HCT116 (cell line): Measurements from ENCODE around the gene RELB. TPM values are rescaled to one million over a fixed set of nuclear protein-coding genes. Genes with fewer than 3 reads are reported as not detected.

Source experiments
- ATAC-seq: fragments of 200-7000 bp; cut with Tn5 transposase; 2 replicates; pipeline ENCODE4 v1.9.1; 2020; ENCODE audit warnings: mild to moderate bottlenecking, moderate library complexity
- BruUV-seq: library from RNA; stranded (reverse); fragments of 400-500 nt; replicated peaks from 2 replicates; lab custom pipeline; 2021; lab: Mats Ljungman, UMichigan
- CTCF ChIA-PET: fragments of 300-600 bp; sonication (Branson Sonifier 250); formaldehyde crosslinking; loops from one replicate; lab custom pipeline; 2021; ENCODE audit warnings: antibody characterized with exemption; lab: Charles Lee
- POLR2A ChIA-PET: fragments of 300-600, 350-600 bp; sonication (Branson Sonifier 250); formaldehyde crosslinking; loops from one replicate; lab custom pipeline; 2021; ENCODE audit warnings: antibody characterized with exemption; lab: Charles Lee
- RAD21 ChIA-PET, 2 experiments: fragments of 300-600 bp; sonication (Branson Sonifier 250); formaldehyde crosslinking; loops; one replicate each; lab custom pipeline; 2023; ENCODE audit warnings: low total read pairs in 2 of 2; ENCODE audit not compliant: uncharacterized antibody in 2 of 2, unreplicated experiment in 2 of 2, low non-redundant PET in 1 of 2; lab: Charles Lee
- DNase-seq: peaks from one replicate; pipeline ENCODE4 v3.0.0-alpha.2; 2010; ENCODE audit warnings: low read depth, low spot score
- H2AFZ ChIP-seq: fragments of 200-600 bp; shearing (Covaris generic), sonication (generic); 2 replicates; pipeline ENCODE4 v1.6.1; 2017; ENCODE audit warnings: low read depth, mixed run types, mixed read lengths, antibody characterized with exemption, low read length; ENCODE audit not compliant: poor library complexity, severe bottlenecking
- H3K27ac ChIP-seq: 2 replicates; pipeline ENCODE4 v1.5.1; 2012; ENCODE audit warnings: low read depth, low read length
- H3K27me3 ChIP-seq: fragments of 200-600 bp; sonication (generic); 2 replicates; pipeline ENCODE4 v1.6.1; 2016; ENCODE audit warnings: mixed run types, low read length, mixed read lengths; ENCODE audit not compliant: insufficient read depth
- H3K36me3 ChIP-seq, 2 experiments: fragments of 200-500 bp in 1 of 2; fragments of 200-600 bp in 1 of 2; sonication (Bioruptor generic) in 1 of 2; sonication (generic) in 1 of 2; 2 replicates each; pipeline versions ENCODE4 v1.5.1 to v1.6.1; 2014 to 2016; ENCODE audit warnings: low read length in 2 of 2, inconsistent platforms in 1 of 2, mixed read lengths in 1 of 2, mixed run types in 1 of 2; ENCODE audit not compliant: insufficient read depth in 2 of 2, control insufficient read depth in 1 of 2
- H3K4me1 ChIP-seq, 2 experiments: fragments of 200-600 bp in 1 of 2; sonication (generic) in 1 of 2; 2 replicates each; pipeline versions ENCODE4 v1.5.1 to v1.6.1; 2012 to 2017; ENCODE audit warnings: low read length in 2 of 2, inconsistent platforms in 1 of 2, mild to moderate bottlenecking in 1 of 2, mixed read lengths in 1 of 2, mixed run types in 1 of 2, moderate library complexity in 1 of 2; ENCODE audit not compliant: insufficient read depth in 2 of 2, control insufficient read depth in 1 of 2
- H3K4me2 ChIP-seq: fragments of 200-600 bp; sonication (generic); 2 replicates; pipeline ENCODE4 v1.6.1; 2017; ENCODE audit warnings: mixed run types, low read length, mixed read lengths
- H3K4me3 ChIP-seq, 2 experiments: fragments of 200-600 bp in 1 of 2; sonication (generic) in 1 of 2; replicated peaks in 1 of 2; 2 replicates each; pipeline ENCODE4 v1.5.1; 2011 to 2016; ENCODE audit warnings: low read length in 2 of 2, control low read depth in 1 of 2, low read depth in 1 of 2, mild to moderate bottlenecking in 1 of 2, mixed read lengths in 1 of 2, mixed run types in 1 of 2
- H3K79me2 ChIP-seq: fragments of 200-600 bp; sonication (generic); 2 replicates; pipeline ENCODE4 v1.6.1; 2017; ENCODE audit warnings: mild to moderate bottlenecking, mixed run types, low read length, moderate library complexity, mixed read lengths; ENCODE audit not compliant: insufficient read depth
- H3K9ac ChIP-seq: fragments of 200-600 bp; sonication (generic); 2 replicates; pipeline ENCODE4 v1.6.1; 2016; ENCODE audit warnings: low read length, mixed read lengths
- H3K9me2 ChIP-seq: fragments of 200-600 bp; sonication (generic), shearing (Covaris generic); 2 replicates; pipeline ENCODE4 v1.6.1; 2017; ENCODE audit warnings: mixed run types, mild to moderate bottlenecking, moderate library complexity; ENCODE audit not compliant: insufficient read depth
- H3K9me3 ChIP-seq, 2 experiments: fragments of 200-500 bp in 1 of 2; fragments of 200-600 bp in 1 of 2; sonication (Bioruptor generic) in 1 of 2; sonication (generic) in 1 of 2; 2 replicates each; pipeline ENCODE4 v1.6.1; 2014 to 2017; ENCODE audit warnings: low read length in 2 of 2, mixed read lengths in 2 of 2, inconsistent platforms in 1 of 2, low read depth in 1 of 2, mild to moderate bottlenecking in 1 of 2, mixed run types in 1 of 2, moderate library complexity in 1 of 2; ENCODE audit not compliant: control insufficient read depth in 1 of 2, insufficient read depth in 1 of 2
- H4K20me1 ChIP-seq: fragments of 200-600 bp; sonication (generic), shearing (Covaris generic); 2 replicates; pipeline ENCODE4 v1.6.1; 2017; ENCODE audit warnings: mixed run types, mild to moderate bottlenecking, moderate library complexity; ENCODE audit not compliant: insufficient read depth
- ATF3 ChIP-seq: IDR thresholded peaks from 2 replicates; pipeline ENCODE4 v1.6.1; 2012
- CBX3 ChIP-seq: IDR thresholded peaks from 2 replicates; pipeline ENCODE4 v1.6.1; 2012; ENCODE audit warnings: low read depth
- CEBPB ChIP-seq: IDR thresholded peaks from 2 replicates; pipeline ENCODE4 v1.6.1; 2012; ENCODE audit warnings: low read depth
- ELF1 ChIP-seq: IDR thresholded peaks from 2 replicates; pipeline ENCODE4 v1.6.1; 2012; ENCODE audit warnings: low read depth, borderline replicate concordance
- EZH2 ChIP-seq: fragments of 200-600 bp; sonication (generic); IDR thresholded peaks from 2 replicates; pipeline ENCODE4 v1.6.1; 2017; ENCODE audit warnings: antibody characterized with exemption, mixed run types
- JUND ChIP-seq: IDR thresholded peaks from 2 replicates; pipeline ENCODE4 v1.6.1; 2012
- MAX ChIP-seq: IDR thresholded peaks from 2 replicates; pipeline ENCODE4 v1.6.1; 2012
- POLR2A ChIP-seq: IDR thresholded peaks from 2 replicates; pipeline ENCODE4 v1.7.0; 2011; ENCODE audit warnings: borderline replicate concordance; ENCODE audit not compliant: insufficient read depth, insufficient read length; ENCODE audit errors: extremely low read depth
- POLR2AphosphoS5 ChIP-seq: IDR thresholded peaks from 2 replicates; pipeline ENCODE4 v1.6.1; 2011; ENCODE audit warnings: mild to moderate bottlenecking, low read depth, low read length, moderate library complexity
- REST ChIP-seq: IDR thresholded peaks from 2 replicates; pipeline ENCODE4 v1.6.1; 2012; ENCODE audit warnings: low read depth
- ZFX ChIP-seq: fragments of 450-650 bp; IDR thresholded peaks from 2 replicates; pipeline ENCODE4 v1.6.1; 2017
- ZNF274 ChIP-seq: fragments of 200-500 bp; sonication (Bioruptor generic); IDR thresholded peaks from 2 replicates; pipeline ENCODE4 v1.6.1; 2014; ENCODE audit warnings: mild to moderate bottlenecking, low read depth, low read length, inconsistent platforms
- intact Hi-C: fragments of 100-400 bp; cut with micrococcal nuclease; formaldehyde crosslinking; loops from 2 replicates; pipeline ENCODE4 v1.10.0; 2022
- total RNA-seq: library from RNA; stranded (reverse); gene quantifications from one replicate; pipeline ENCODE4 v1.2.1, GENCODE V29; 2021; ENCODE audit not compliant: unreplicated experiment

Gene RELB
- total RNA-seq, 1 experiment from 2014 or later = 12.9 TPM

GRCh38 chr19:45068041-45068440, 66.8 kb downstream of the RELB start:
- Histone ChIP-seq H3K9ac (no peak overlapping the region), H3K36me3 (peaks cover 21 to 30% of the 10 kb centered on the region in 2 experiments; a peak in 3 of 4 replicates), H4K20me1 (no peaks in the 10 kb centered on the region), H3K9me3 (no peaks in the 10 kb centered on the region), H3K27ac (no peak overlapping the region), H2AFZ (no peak overlapping the region), H3K4me3 (no peak overlapping the region), H3K9me2 (no peaks in the 10 kb centered on the region), H3K4me1 (peaks cover 0 to 2% of the 10 kb centered on the region in 2 experiments; a peak in 1 of 4 replicates), H3K4me2 (no peak overlapping the region), H3K27me3 (no peaks in the 10 kb centered on the region), H3K79me2 (peaks cover 6% of the 10 kb centered on the region; the same call in 1 of the 2 replicates)
- BruUV-seq = no TSS peak
- no peak for DNase-seq
- CTCF ChIA-PET = no interaction called here
- RAD21 ChIA-PET = no interaction called here
- intact Hi-C loops = no loop called here
- POLR2A ChIA-PET = no interaction called here
- ATAC-seq = no peak
- TF ChIP-seq POLR2AphosphoS5 = no peak

- no peak overlapping the region for H3K4me2 ChIP-seq
- no peaks in the 10 kb centered on the region for H4K20me1 ChIP-seq
- peak overlapping the region; percentile 22; the same call in 1 of the 2 replicates for H3K27ac ChIP-seq
- ATAC-seq = peak; percentile 83
- no peaks in the 10 kb centered on the region for H3K9me2 ChIP-seq
- ChIA-PET CTCF (no interaction called here), RAD21 (no interaction called here), POLR2A (interaction anchor here (1.2 kb wide), 1 partner anchor 10 kb away, joined by 3 read pairs; the partner anchor contains the start of gene GEMIN7)
- H2AFZ ChIP-seq = no peak overlapping the region
- H3K4me3 ChIP-seq = no peak overlapping the region
- DNase-seq = no peak
- intact Hi-C loops = no loop called here
- H3K79me2 ChIP-seq = peaks cover 10% of the 10 kb centered on the region; the same call in 1 of the 2 replicates
- no peaks in the 10 kb centered on the region for H3K27me3 ChIP-seq
- H3K36me3 ChIP-seq = peaks cover 14 to 23% of the 10 kb centered on the region in 2 experiments; a peak in 3 of 4 replicates
- H3K9ac ChIP-seq = no peak overlapping the region
- peaks cover 0 to 2% of the 10 kb centered on the region in 2 experiments; a peak in 1 of 4 replicates for H3K4me1 ChIP-seq
- no peak for TF ChIP-seq EZH2
- TF ChIP-seq CEBPB = no peak
- no peak for TF ChIP-seq CBX3
- TF ChIP-seq ZFX = no peak
- no peak for TF ChIP-seq REST
- TF ChIP-seq ELF1 = no peak
- no peak for TF ChIP-seq JUND
- TF ChIP-seq ZNF274 = no peak
- no peak for TF ChIP-seq MAX
- TF ChIP-seq ATF3 = no peak
- TF ChIP-seq POLR2A = no peak
- no peaks in the 10 kb centered on the region for H3K9me3 ChIP-seq
- no TSS peak for BruUV-seq
These were observed 67.8 kb downstream of the RELB start for GRCh38 chr19:45069056-45069455.
